ENCODE measurements around the gene KLHL3. TPM values are rescaled to one million over a fixed set of nuclear protein-coding genes. Genes with fewer than 3 reads are reported as not detected.

The KLHL3 gene
- total RNA-seq, 1 experiment from 2014 or later: 13.6 TPM

- Histone ChIP-seq H3K4me3 (no peak overlapping the region), H3K9me3 (ENCODE audit: insufficient read depth, low read depth) (no peaks in the 10 kb centered on the region), H3F3A (ENCODE audit: insufficient read depth, low read depth) (no peaks in the 10 kb centered on the region), H3K27ac (no peak overlapping the region), H3K36me3 (ENCODE audit: low read depth) (no peaks in the 10 kb centered on the region), H2AFZ (no peak overlapping the region), H3K9me2 (ENCODE audit: insufficient read depth) (no peaks in the 10 kb centered on the region), H3K79me2 (ENCODE audit: low read depth) (no peaks in the 10 kb centered on the region), H3K4me2 (no peak overlapping the region), H4K20me1 (ENCODE audit: insufficient read depth) (no peaks in the 10 kb centered on the region), H3K27me3 (ENCODE audit: insufficient read depth, low read depth) (no peaks in the 10 kb centered on the region), H3K4me1 (replicated peaks; ENCODE audit: insufficient read depth) (peaks cover 7% of the 10 kb centered on the region)
- DNase-seq: no peak
- CTCF ChIA-PET: no interaction called here
- POLR2A ChIA-PET (ENCODE audit: unreplicated experiment): no interaction called here
- TF ChIP-seq CTCF (conservative IDR thresholded peaks at IDR 0.05) (no peak), EZH2 (IDR thresholded peaks at IDR 0.05; ENCODE audit: low read depth) (no peak)
- intact Hi-C loops (cut with micrococcal nuclease; ENCODE audit: unreplicated experiment): no loop called here
- BruUV-seq (replicated peaks): no TSS peak
These were observed 39.4 kb downstream of the KLHL3 start for GRCh38 chr5:137696481-137696880.

- DNase-seq: no peak
- TF ChIP-seq CTCF (conservative IDR thresholded peaks at IDR 0.05): no peak
- TF ChIP-seq EZH2 (IDR thresholded peaks at IDR 0.05; ENCODE audit: low read depth): no peak
- Histone ChIP-seq H3K9me2 (ENCODE audit: insufficient read depth) (no peaks in the 10 kb centered on the region), H4K20me1 (ENCODE audit: insufficient read depth) (no peaks in the 10 kb centered on the region), H3K27ac (no peak overlapping the region), H3K9me3 (ENCODE audit: insufficient read depth, low read depth) (no peaks in the 10 kb centered on the region), H3K27me3 (ENCODE audit: insufficient read depth, low read depth) (no peaks in the 10 kb centered on the region), H3F3A (ENCODE audit: insufficient read depth, low read depth) (no peaks in the 10 kb centered on the region), H3K4me2 (no peak overlapping the region), H2AFZ (no peak overlapping the region), H3K36me3 (ENCODE audit: low read depth) (no peaks in the 10 kb centered on the region), H3K4me3 (no peak overlapping the region), H3K79me2 (ENCODE audit: low read depth) (no peaks in the 10 kb centered on the region), H3K4me1 (replicated peaks; ENCODE audit: insufficient read depth) (peaks cover 7% of the 10 kb centered on the region)
- intact Hi-C loops (cut with micrococcal nuclease; ENCODE audit: unreplicated experiment): no loop called here
- no TSS peak for BruUV-seq (replicated peaks)
- POLR2A ChIA-PET (ENCODE audit: unreplicated experiment): no interaction called here
- CTCF ChIA-PET: no interaction called here
These were observed 40.0 kb downstream of the KLHL3 start for GRCh38 chr5:137695651-137696428.

GRCh38 chr5:137693951-137694721, 41.8 kb downstream of the KLHL3 start:
- no peaks in the 10 kb centered on the region for H3K27me3 ChIP-seq (ENCODE audit: insufficient read depth, low read depth)
- TF ChIP-seq CTCF (conservative IDR thresholded peaks at IDR 0.05): no peak
- no peak for TF ChIP-seq EZH2 (IDR thresholded peaks at IDR 0.05; ENCODE audit: low read depth)
- no peaks in the 10 kb centered on the region for H4K20me1 ChIP-seq (ENCODE audit: insufficient read depth)
- H3K27ac ChIP-seq: no peak overlapping the region
- ChIA-PET POLR2A (ENCODE audit: unreplicated experiment) (no interaction called here), CTCF (no interaction called here)
- no peak overlapping the region for H3K4me3 ChIP-seq
- H3K9me3 ChIP-seq (ENCODE audit: insufficient read depth, low read depth): no peaks in the 10 kb centered on the region
- no peak overlapping the region for H3K4me2 ChIP-seq
- BruUV-seq (replicated peaks): no TSS peak
- H3K4me1 ChIP-seq (replicated peaks; ENCODE audit: insufficient read depth): no peaks in the 10 kb centered on the region
- H3F3A ChIP-seq (ENCODE audit: insufficient read depth, low read depth): no peaks in the 10 kb centered on the region
- no peaks in the 10 kb centered on the region for H3K79me2 ChIP-seq (ENCODE audit: low read depth)
- no peak for DNase-seq
- no peak overlapping the region for H2AFZ ChIP-seq
- H3K36me3 ChIP-seq (ENCODE audit: low read depth): no peaks in the 10 kb centered on the region
- no peaks in the 10 kb centered on the region for H3K9me2 ChIP-seq (ENCODE audit: insufficient read depth)
- intact Hi-C loops (cut with micrococcal nuclease; ENCODE audit: unreplicated experiment): no loop called here

All from PC-9 (cell line).